ENCODE results near the gene HS1BP3.

HS1BP3 gene

GRCh38 chr2:20572221-20572620, 78.7 kb downstream of the HS1BP3 start:
- H3K9me3 ChIP-seq (ENCODE audit: control extremely low read depth in 1 of 5, control insufficient read depth in 4 of 5, insufficient read depth in 2 of 5, low read depth in 1 of 5, low read length in 4 of 5), result no peaks in the 10 kb centered on the region
- no peak overlapping the region for H3K27ac ChIP-seq (ENCODE audit: insufficient read depth in 1 of 2, low read depth in 1 of 2, low read length in 2 of 2, poor library complexity in 1 of 2, severe bottlenecking in 2 of 2)
- H3K36me3 ChIP-seq (ENCODE audit: control insufficient read depth in 4 of 4, insufficient read depth in 4 of 4, low read length in 3 of 4), result no peaks in the 10 kb centered on the region
- POLR2A ChIA-PET, result no interaction called here
- H3K4me3 ChIP-seq (ENCODE audit: control insufficient read depth in 1 of 7, extremely low read depth in 1 of 7, insufficient read depth in 4 of 7, low read depth in 2 of 7, low read length in 6 of 7), result no peak overlapping the region
- H3K4me1 ChIP-seq (ENCODE audit: control extremely low read depth in 1 of 4, control insufficient read depth in 4 of 4, insufficient read depth in 4 of 4, low read length in 3 of 4), result peaks cover 0 to 12% (median 2%) of the 10 kb centered on the region in 4 experiments
- no peaks in the 10 kb centered on the region for H3K27me3 ChIP-seq (replicated peaks in 2 of 5; ENCODE audit: control insufficient read depth in 4 of 5, insufficient read depth in 5 of 5, low read length in 4 of 5)
- WGBS (ENCODE audit: insufficient coverage), result 100% methylated on average over 3 of the region's 5 CpGs
- CTCF ChIA-PET, result interaction anchor here (1.1 to 1.4 kb wide), 2 partner anchors 9 to 62 kb away, joined by 3 read pairs; no protein-coding TSS in a partner anchor
- no peak for DNase-seq

DNA sequence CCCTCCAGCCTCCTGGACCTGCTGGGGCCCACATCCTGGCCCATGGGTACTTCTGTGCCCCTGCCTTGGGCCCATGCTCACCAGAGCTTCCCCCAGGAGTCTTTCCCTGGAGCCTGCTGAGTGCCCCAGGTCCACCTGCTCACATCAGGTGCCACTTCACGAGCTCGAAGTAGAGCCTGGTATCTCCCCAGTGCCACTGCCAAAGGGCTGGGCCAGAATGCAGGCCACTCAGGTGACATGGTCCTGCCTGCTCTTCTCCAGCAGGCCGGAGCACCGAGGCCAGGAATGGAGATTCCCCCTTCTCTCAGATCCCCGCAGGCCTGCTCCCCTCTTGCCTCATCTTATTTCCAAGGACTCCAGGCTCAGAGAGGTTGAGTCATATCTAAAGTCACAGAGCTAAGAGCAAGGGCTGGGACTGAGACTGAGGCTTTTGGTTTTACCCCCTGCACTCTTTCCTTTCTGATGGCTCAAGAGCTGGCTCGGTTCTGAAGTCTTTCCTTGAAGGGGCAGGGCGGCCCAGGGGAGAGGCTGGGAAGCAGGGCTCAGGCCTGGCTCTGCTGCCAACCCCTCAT, 79.2 kb downstream of the HS1BP3 start:
- POLR2A ChIA-PET, result no interaction called here
- Histone ChIP-seq H3K4me3 (ENCODE audit: control insufficient read depth in 1 of 7, extremely low read depth in 1 of 7, insufficient read depth in 4 of 7, low read depth in 2 of 7, low read length in 6 of 7) (no peak overlapping the region), H3K36me3 (ENCODE audit: control insufficient read depth in 4 of 4, insufficient read depth in 4 of 4, low read length in 3 of 4) (no peaks in the 10 kb centered on the region), H3K27ac (ENCODE audit: insufficient read depth in 1 of 2, low read depth in 1 of 2, low read length in 2 of 2, poor library complexity in 1 of 2, severe bottlenecking in 2 of 2) (no peak overlapping the region), H3K27me3 (replicated peaks in 2 of 5; ENCODE audit: control insufficient read depth in 4 of 5, insufficient read depth in 5 of 5, low read length in 4 of 5) (no peaks in the 10 kb centered on the region), H3K9me3 (ENCODE audit: control extremely low read depth in 1 of 5, control insufficient read depth in 4 of 5, insufficient read depth in 2 of 5, low read depth in 1 of 5, low read length in 4 of 5) (no peaks in the 10 kb centered on the region), H3K4me1 (ENCODE audit: control extremely low read depth in 1 of 4, control insufficient read depth in 4 of 4, insufficient read depth in 4 of 4, low read length in 3 of 4) (peaks cover 0 to 7% (median under 1%) of the 10 kb centered on the region in 4 experiments)
- CTCF ChIA-PET, result interaction anchor here (1.1 to 1.4 kb wide), 2 partner anchors 8 to 63 kb away, joined by 3 read pairs; no protein-coding TSS in a partner anchor
- WGBS (ENCODE audit: insufficient coverage), result 98% methylated on average over 7 of the region's 7 CpGs
- no peak for DNase-seq

- POLR2A ChIA-PET, result no interaction called here
- CTCF ChIA-PET, result interaction anchor here (1.1 kb wide), 1 partner anchor 63 kb away, joined by 3 read pairs; no protein-coding TSS in a partner anchor
- no peak overlapping the region for H3K27ac ChIP-seq (ENCODE audit: insufficient read depth in 1 of 2, low read depth in 1 of 2, low read length in 2 of 2, poor library complexity in 1 of 2, severe bottlenecking in 2 of 2)
Observed at GRCh38 chr2:20571231-20571630, 79.7 kb downstream of the HS1BP3 start.

DNA sequence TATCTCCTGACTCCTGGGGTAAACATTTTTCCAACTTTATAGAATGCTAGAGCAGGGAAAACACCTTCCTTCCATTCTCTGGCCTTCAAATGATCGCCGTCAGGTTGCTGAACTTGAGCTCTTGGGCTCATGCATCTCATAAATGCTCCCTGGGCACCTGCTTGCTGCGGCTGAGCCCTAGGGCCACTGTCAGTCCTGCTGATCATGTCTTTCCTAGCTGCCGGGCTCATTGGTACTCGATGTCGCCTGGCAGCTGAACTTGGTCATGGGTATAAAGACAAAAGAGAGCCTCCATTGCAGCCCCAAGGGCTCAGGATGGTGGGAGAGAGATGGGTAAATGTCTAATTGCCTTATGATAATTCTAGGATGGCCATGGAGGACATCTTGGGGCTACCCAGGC, 80.6 kb downstream of the HS1BP3 start:
- no peak overlapping the region for H3K27ac ChIP-seq (ENCODE audit: insufficient read depth in 1 of 2, low read depth in 1 of 2, low read length in 2 of 2, poor library complexity in 1 of 2, severe bottlenecking in 2 of 2)
- WGBS (ENCODE audit: insufficient coverage), result 100% methylated on average over 6 of the region's 6 CpGs
- CTCF ChIA-PET, result no interaction called here

More at GRCh38 chr2:20571231-20571630, 79.7 kb downstream of the HS1BP3 start:
- Histone ChIP-seq H3K4me3 (ENCODE audit: control insufficient read depth in 1 of 7, extremely low read depth in 1 of 7, insufficient read depth in 4 of 7, low read depth in 2 of 7, low read length in 6 of 7) (no peak overlapping the region), H3K9me3 (ENCODE audit: control extremely low read depth in 1 of 5, control insufficient read depth in 4 of 5, insufficient read depth in 2 of 5, low read depth in 1 of 5, low read length in 4 of 5) (no peaks in the 10 kb centered on the region), H3K36me3 (ENCODE audit: control insufficient read depth in 4 of 4, insufficient read depth in 4 of 4, low read length in 3 of 4) (no peaks in the 10 kb centered on the region), H3K27me3 (replicated peaks in 2 of 5; ENCODE audit: control insufficient read depth in 4 of 5, insufficient read depth in 5 of 5, low read length in 4 of 5) (no peaks in the 10 kb centered on the region), H3K4me1 (ENCODE audit: control extremely low read depth in 1 of 4, control insufficient read depth in 4 of 4, insufficient read depth in 4 of 4, low read length in 3 of 4) (peaks cover 0 to 2% (median 0%) of the 10 kb centered on the region in 4 experiments)
- WGBS (ENCODE audit: insufficient coverage), result 92% methylated on average over 9 of the region's 10 CpGs
- no peak for DNase-seq

GRCh38 chr2:20569464-20570223, 81.3 kb downstream of the HS1BP3 start:
- 79% methylated on average over 6 of the region's 7 CpGs for WGBS (ENCODE audit: insufficient coverage)
- Histone ChIP-seq H3K9me3 (ENCODE audit: control extremely low read depth in 1 of 5, control insufficient read depth in 4 of 5, insufficient read depth in 2 of 5, low read depth in 1 of 5, low read length in 4 of 5) (no peaks in the 10 kb centered on the region), H3K36me3 (ENCODE audit: control insufficient read depth in 4 of 4, insufficient read depth in 4 of 4, low read length in 3 of 4) (no peaks in the 10 kb centered on the region), H3K27me3 (replicated peaks in 2 of 5; ENCODE audit: control insufficient read depth in 4 of 5, insufficient read depth in 5 of 5, low read length in 4 of 5) (peaks cover 0 to 3% (median 0%) of the 10 kb centered on the region in 5 experiments), H3K4me1 (ENCODE audit: control extremely low read depth in 1 of 4, control insufficient read depth in 4 of 4, insufficient read depth in 4 of 4, low read length in 3 of 4) (no peaks in the 10 kb centered on the region), H3K27ac (ENCODE audit: insufficient read depth in 1 of 2, low read depth in 1 of 2, low read length in 2 of 2, poor library complexity in 1 of 2, severe bottlenecking in 2 of 2) (no peak overlapping the region), H3K4me3 (ENCODE audit: control insufficient read depth in 1 of 7, extremely low read depth in 1 of 7, insufficient read depth in 4 of 7, low read depth in 2 of 7, low read length in 6 of 7) (no peak overlapping the region)
- ChIA-PET POLR2A (no interaction called here), CTCF (no interaction called here)
- DNase-seq, result no peak

More for the DNA sequence above, 80.6 kb downstream of the HS1BP3 start:
- no peaks in the 10 kb centered on the region for H3K36me3 ChIP-seq (ENCODE audit: control insufficient read depth in 4 of 4, insufficient read depth in 4 of 4, low read length in 3 of 4)
- H3K4me3 ChIP-seq (ENCODE audit: control insufficient read depth in 1 of 7, extremely low read depth in 1 of 7, insufficient read depth in 4 of 7, low read depth in 2 of 7, low read length in 6 of 7), result no peak overlapping the region
- no peak for DNase-seq
- POLR2A ChIA-PET, result no interaction called here
- H3K4me1 ChIP-seq (ENCODE audit: control extremely low read depth in 1 of 4, control insufficient read depth in 4 of 4, insufficient read depth in 4 of 4, low read length in 3 of 4), result no peaks in the 10 kb centered on the region
- H3K27me3 ChIP-seq (replicated peaks in 2 of 5; ENCODE audit: control insufficient read depth in 4 of 5, insufficient read depth in 5 of 5, low read length in 4 of 5), result peaks cover 0 to 3% (median 0%) of the 10 kb centered on the region in 5 experiments
- H3K9me3 ChIP-seq (ENCODE audit: control extremely low read depth in 1 of 5, control insufficient read depth in 4 of 5, insufficient read depth in 2 of 5, low read depth in 1 of 5, low read length in 4 of 5), result no peaks in the 10 kb centered on the region

GRCh38 chr2:20568501-20569463, 82.1 kb downstream of the HS1BP3 start:
- ChIA-PET POLR2A (no interaction called here), CTCF (interaction anchor here (0.7 kb wide), 1 partner anchor 17 kb away, joined by 3 read pairs; no protein-coding TSS in a partner anchor)
- DNase-seq, result no peak
- 87% methylated on average over 11 of the region's 13 CpGs for WGBS (ENCODE audit: insufficient coverage)
- Histone ChIP-seq H3K36me3 (ENCODE audit: control insufficient read depth in 4 of 4, insufficient read depth in 4 of 4, low read length in 3 of 4) (no peaks in the 10 kb centered on the region), H3K9me3 (ENCODE audit: control extremely low read depth in 1 of 5, control insufficient read depth in 4 of 5, insufficient read depth in 2 of 5, low read depth in 1 of 5, low read length in 4 of 5) (no peaks in the 10 kb centered on the region), H3K27ac (ENCODE audit: insufficient read depth in 1 of 2, low read depth in 1 of 2, low read length in 2 of 2, poor library complexity in 1 of 2, severe bottlenecking in 2 of 2) (no peak overlapping the region), H3K27me3 (replicated peaks in 2 of 5; ENCODE audit: control insufficient read depth in 4 of 5, insufficient read depth in 5 of 5, low read length in 4 of 5) (peaks cover 0 to 3% (median 0%) of the 10 kb centered on the region in 5 experiments), H3K4me3 (ENCODE audit: control insufficient read depth in 1 of 7, extremely low read depth in 1 of 7, insufficient read depth in 4 of 7, low read depth in 2 of 7, low read length in 6 of 7) (no peak overlapping the region), H3K4me1 (ENCODE audit: control extremely low read depth in 1 of 4, control insufficient read depth in 4 of 4, insufficient read depth in 4 of 4, low read length in 3 of 4) (no peaks in the 10 kb centered on the region)

Data from common myeloid progenitor, CD34-positive (primary cell).